Measurements from ENCODE around the gene CD74.

The CD74 gene

GRCh38 chr5:150444770-150445169, 32.1 kb upstream of the CD74 start:
- H2BK120ac ChIP-seq (ENCODE audit: insufficient read depth, low read length, poor library complexity), result no peak overlapping the region

DNA sequence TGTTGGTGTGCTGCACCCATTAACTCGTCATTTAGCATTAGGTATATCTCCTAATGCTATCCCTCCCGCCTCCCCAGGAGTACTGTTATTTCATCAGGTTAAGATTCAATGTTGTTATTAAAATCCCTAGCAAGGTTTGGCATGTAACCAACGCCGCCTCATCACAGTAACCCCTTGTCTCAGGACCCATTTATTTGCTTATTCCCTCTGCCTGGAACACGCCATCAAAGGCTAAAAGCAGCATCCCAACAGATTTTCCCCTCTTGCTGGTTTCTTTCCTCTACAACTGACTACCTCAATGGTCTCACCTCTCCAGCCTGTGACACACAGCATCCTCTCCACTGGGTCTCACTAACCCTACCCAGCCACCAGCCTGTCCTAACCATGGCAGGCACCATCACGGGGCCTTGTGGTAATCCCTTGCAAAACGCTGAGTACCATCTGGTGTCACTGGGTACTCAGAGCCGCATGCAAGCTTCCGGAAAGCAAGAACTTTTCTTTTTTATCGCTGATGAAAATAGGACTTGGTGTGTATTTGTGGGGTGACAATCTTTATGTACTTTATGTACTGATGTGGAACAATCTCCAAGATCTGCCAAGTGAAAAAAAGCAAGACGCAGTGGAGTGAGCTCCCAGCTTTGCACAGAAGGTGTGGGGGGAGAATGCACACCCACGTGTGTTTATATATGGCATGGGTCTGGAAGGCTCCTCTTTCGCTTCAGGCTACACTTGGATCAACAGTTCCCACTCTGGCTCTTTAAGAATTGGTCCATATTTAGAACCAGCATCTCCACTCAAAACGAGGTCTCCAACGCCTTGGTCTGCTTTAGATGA, 30.7 kb upstream of the CD74 start:
- Histone ChIP-seq H3K4me2 (ENCODE audit: low read length) (no peak overlapping the region), H3K4me3 (ENCODE audit: low read depth, low read length) (no peak overlapping the region), H3K27ac (ENCODE audit: low read depth, low read length) (no peak overlapping the region)

More at GRCh38 chr5:150444770-150445169, 32.1 kb upstream of the CD74 start:
- H3K4me1 ChIP-seq (ENCODE audit: control insufficient read depth in 1 of 2, insufficient read depth in 2 of 2, low read length in 2 of 2), result peaks cover 0 to 3% of the 10 kb centered on the region in 2 experiments
- no CpG with 5 or more reads among the region's 9 CpGs for WGBS (ENCODE audit: extremely low coverage, insufficient coverage, insufficient read length)
- no peak for DNase-seq
- H3K18ac ChIP-seq (ENCODE audit: low read length), result no peak overlapping the region
- H2BK5ac ChIP-seq (ENCODE audit: low read depth, low read length, poor library complexity), result no peak overlapping the region
- no peak overlapping the region for H2AFZ ChIP-seq (ENCODE audit: insufficient read depth, low read length, poor library complexity)
- peaks cover 10% of the 10 kb centered on the region for H3K79me1 ChIP-seq (ENCODE audit: low read length)
- no peak overlapping the region for H3K4me2 ChIP-seq (ENCODE audit: low read length)
- H3K4ac ChIP-seq (ENCODE audit: low read depth, low read length), result no peak overlapping the region
- H3K27ac ChIP-seq (ENCODE audit: low read depth, low read length), result no peak overlapping the region
- H3K23ac ChIP-seq (ENCODE audit: low read length), result no peak overlapping the region
- H3K36me3 ChIP-seq (ENCODE audit: control insufficient read depth in 1 of 2, insufficient read depth in 2 of 2, low read length in 2 of 2), result peaks cover 43 to 51% of the 10 kb centered on the region in 2 experiments
- H4K91ac ChIP-seq (ENCODE audit: low read depth, low read length), result no peak overlapping the region
- no peak overlapping the region for H3K4me3 ChIP-seq (ENCODE audit: low read depth, low read length)
- H4K12ac ChIP-seq (ENCODE audit: low read depth, low read length), result no peak overlapping the region
- no peak overlapping the region for H4K8ac ChIP-seq (ENCODE audit: low read depth, low read length)
- no peak overlapping the region for H2AK5ac ChIP-seq (ENCODE audit: low read length)
- no peaks in the 10 kb centered on the region for H3K27me3 ChIP-seq (ENCODE audit: insufficient read depth, low read length)
- no peak overlapping the region for H3K14ac ChIP-seq (ENCODE audit: low read length)
- H3K9ac ChIP-seq (ENCODE audit: low read length), result no peak overlapping the region
- H2BK12ac ChIP-seq (ENCODE audit: low read length), result no peak overlapping the region
- H3K79me2 ChIP-seq (ENCODE audit: control insufficient read depth, insufficient read depth, low read length, poor library complexity), result peaks cover 13% of the 10 kb centered on the region
- no peaks in the 10 kb centered on the region for H3K9me3 ChIP-seq (ENCODE audit: insufficient read depth, low read depth, low read length)

DNA sequence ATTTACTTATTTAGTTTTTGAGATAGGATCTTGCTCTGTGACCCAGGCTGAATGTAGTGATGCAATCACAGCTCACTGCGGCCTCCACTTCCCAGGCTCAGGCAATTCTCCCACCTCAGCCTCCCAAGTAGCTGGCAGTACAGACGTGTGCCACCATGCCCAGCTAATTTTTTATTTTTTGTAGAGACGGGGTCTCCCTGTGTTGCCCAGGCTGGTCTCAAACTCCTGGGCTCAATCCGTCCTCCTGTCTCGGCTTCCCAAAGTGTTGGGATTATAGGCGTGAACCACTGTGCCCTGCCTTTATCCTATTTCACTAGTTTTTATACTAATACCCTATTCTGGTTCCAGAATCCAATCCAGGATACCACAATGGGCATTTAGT, 30.0 kb upstream of the CD74 start:
- Histone ChIP-seq H3K4me3 (ENCODE audit: low read depth, low read length) (no peak overlapping the region), H4K8ac (ENCODE audit: low read depth, low read length) (no peak overlapping the region), H3K27ac (ENCODE audit: low read depth, low read length) (no peak overlapping the region), H3K23ac (ENCODE audit: low read length) (no peak overlapping the region), H2BK120ac (ENCODE audit: insufficient read depth, low read length, poor library complexity) (no peak overlapping the region), H3K79me1 (ENCODE audit: low read length) (no peaks in the 10 kb centered on the region), H3K4me1 (ENCODE audit: control insufficient read depth in 1 of 2, insufficient read depth in 2 of 2, low read length in 2 of 2) (no peaks in the 10 kb centered on the region), H3K4me2 (ENCODE audit: low read length) (no peak overlapping the region), H3K79me2 (ENCODE audit: control insufficient read depth, insufficient read depth, low read length, poor library complexity) (no peaks in the 10 kb centered on the region), H2AK5ac (ENCODE audit: low read length) (no peak overlapping the region), H3K4ac (ENCODE audit: low read depth, low read length) (no peak overlapping the region), H3K18ac (ENCODE audit: low read length) (no peak overlapping the region), H2BK5ac (ENCODE audit: low read depth, low read length, poor library complexity) (no peak overlapping the region), H4K12ac (ENCODE audit: low read depth, low read length) (no peak overlapping the region), H3K14ac (ENCODE audit: low read length) (no peak overlapping the region), H4K91ac (ENCODE audit: low read depth, low read length) (no peak overlapping the region), H3K36me3 (ENCODE audit: control insufficient read depth in 1 of 2, insufficient read depth in 2 of 2, low read length in 2 of 2) (peaks cover 43 to 48% of the 10 kb centered on the region in 2 experiments), H2BK12ac (ENCODE audit: low read length) (no peak overlapping the region), H2AFZ (ENCODE audit: insufficient read depth, low read length, poor library complexity) (no peak overlapping the region), H3K27me3 (ENCODE audit: insufficient read depth, low read length) (no peaks in the 10 kb centered on the region), H3K9me3 (ENCODE audit: insufficient read depth, low read depth, low read length) (no peaks in the 10 kb centered on the region), H3K9ac (ENCODE audit: low read length) (no peak overlapping the region)
- DNase-seq, result no peak
- no CpG with 5 or more reads among the region's 6 CpGs for WGBS (ENCODE audit: extremely low coverage, insufficient coverage, insufficient read length)

More for the DNA sequence above, 30.7 kb upstream of the CD74 start:
- Histone ChIP-seq H4K12ac (ENCODE audit: low read depth, low read length) (no peak overlapping the region), H4K8ac (ENCODE audit: low read depth, low read length) (no peak overlapping the region), H3K79me1 (ENCODE audit: low read length) (no peaks in the 10 kb centered on the region), H3K27me3 (ENCODE audit: insufficient read depth, low read length) (no peaks in the 10 kb centered on the region), H3K14ac (ENCODE audit: low read length) (no peak overlapping the region), H3K9ac (ENCODE audit: low read length) (no peak overlapping the region), H3K9me3 (ENCODE audit: insufficient read depth, low read depth, low read length) (no peaks in the 10 kb centered on the region), H3K36me3 (ENCODE audit: control insufficient read depth in 1 of 2, insufficient read depth in 2 of 2, low read length in 2 of 2) (peaks cover 43 to 51% of the 10 kb centered on the region in 2 experiments), H3K4me1 (ENCODE audit: control insufficient read depth in 1 of 2, insufficient read depth in 2 of 2, low read length in 2 of 2) (peaks cover 0 to 2% of the 10 kb centered on the region in 2 experiments), H2BK120ac (ENCODE audit: insufficient read depth, low read length, poor library complexity) (no peak overlapping the region), H2AFZ (ENCODE audit: insufficient read depth, low read length, poor library complexity) (no peak overlapping the region), H3K18ac (ENCODE audit: low read length) (no peak overlapping the region), H2BK12ac (ENCODE audit: low read length) (no peak overlapping the region), H3K4ac (ENCODE audit: low read depth, low read length) (no peak overlapping the region), H3K79me2 (ENCODE audit: control insufficient read depth, insufficient read depth, low read length, poor library complexity) (peaks cover 1% of the 10 kb centered on the region), H2BK5ac (ENCODE audit: low read depth, low read length, poor library complexity) (no peak overlapping the region), H4K91ac (ENCODE audit: low read depth, low read length) (no peak overlapping the region), H3K23ac (ENCODE audit: low read length) (no peak overlapping the region), H2AK5ac (ENCODE audit: low read length) (no peak overlapping the region)
- no peak for DNase-seq
- no CpG with 5 or more reads among the region's 15 CpGs for WGBS (ENCODE audit: extremely low coverage, insufficient coverage, insufficient read length)

- no peak for DNase-seq
- Histone ChIP-seq H3K79me1 (ENCODE audit: low read length) (no peaks in the 10 kb centered on the region), H3K9me3 (ENCODE audit: insufficient read depth, low read depth, low read length) (no peaks in the 10 kb centered on the region), H2AK5ac (ENCODE audit: low read length) (no peak overlapping the region), H4K12ac (ENCODE audit: low read depth, low read length) (no peak overlapping the region), H2BK120ac (ENCODE audit: insufficient read depth, low read length, poor library complexity) (no peak overlapping the region), H3K14ac (ENCODE audit: low read length) (no peak overlapping the region), H3K4me1 (ENCODE audit: control insufficient read depth in 1 of 2, insufficient read depth in 2 of 2, low read length in 2 of 2) (no peaks in the 10 kb centered on the region), H3K4me3 (ENCODE audit: low read depth, low read length) (no peak overlapping the region), H3K27ac (ENCODE audit: low read depth, low read length) (no peak overlapping the region), H3K79me2 (ENCODE audit: control insufficient read depth, insufficient read depth, low read length, poor library complexity) (no peaks in the 10 kb centered on the region), H3K36me3 (ENCODE audit: control insufficient read depth in 1 of 2, insufficient read depth in 2 of 2, low read length in 2 of 2) (peaks cover 38 to 42% of the 10 kb centered on the region in 2 experiments), H4K8ac (ENCODE audit: low read depth, low read length) (no peak overlapping the region), H3K4me2 (ENCODE audit: low read length) (no peak overlapping the region), H4K91ac (ENCODE audit: low read depth, low read length) (no peak overlapping the region), H3K27me3 (ENCODE audit: insufficient read depth, low read length) (no peaks in the 10 kb centered on the region), H3K18ac (ENCODE audit: low read length) (no peak overlapping the region), H2AFZ (ENCODE audit: insufficient read depth, low read length, poor library complexity) (no peak overlapping the region), H3K4ac (ENCODE audit: low read depth, low read length) (no peak overlapping the region), H2BK12ac (ENCODE audit: low read length) (no peak overlapping the region), H3K9ac (ENCODE audit: low read length) (no peak overlapping the region), H2BK5ac (ENCODE audit: low read depth, low read length, poor library complexity) (no peak overlapping the region), H3K23ac (ENCODE audit: low read length) (no peak overlapping the region)
- WGBS (ENCODE audit: extremely low coverage, insufficient coverage, insufficient read length), result no CpG with 5 or more reads among the region's 18 CpGs
Measured at GRCh38 chr5:150441813-150442698, 29.3 kb upstream of the CD74 start.
